Umbilical cord (tissue), 2 donors: ENCODE data around the gene PGF. TPM values are rescaled to one million over a fixed set of nuclear protein-coding genes. Genes with fewer than 3 reads are reported as not detected.

ENCODE experiments used
- DNase-seq: peaks from one replicate; pipeline ENCODE4 v3.0.0-alpha.2; 2015; ENCODE audit warnings: low spot score
- total RNA-seq: library from RNA; depleted of rRNA; stranded (reverse); fragments of >200 nt; gene quantifications from one replicate; pipeline ENCODE4 v1.2.3, GENCODE V29; 2014; ENCODE audit warnings: low replicate concordance; ENCODE audit not compliant: insufficient read depth

Gene PGF
- total RNA-seq, 1 donor from 2014 or later: 9.4 TPM

- DNase-seq: no peak
These were observed 35.8 kb downstream of the PGF start for GRCh38 chr14:74919421-74920165.

- DNase-seq: no peak
These were observed 37.0 kb downstream of the PGF start for GRCh38 chr14:74918380-74918779.

GRCh38 chr14:74917646-74918081, 37.7 kb downstream of the PGF start:
- DNase-seq: no peak

- DNase-seq: no peak
These were observed 38.2 kb downstream of the PGF start for GRCh38 chr14:74917178-74917543.

DNA sequence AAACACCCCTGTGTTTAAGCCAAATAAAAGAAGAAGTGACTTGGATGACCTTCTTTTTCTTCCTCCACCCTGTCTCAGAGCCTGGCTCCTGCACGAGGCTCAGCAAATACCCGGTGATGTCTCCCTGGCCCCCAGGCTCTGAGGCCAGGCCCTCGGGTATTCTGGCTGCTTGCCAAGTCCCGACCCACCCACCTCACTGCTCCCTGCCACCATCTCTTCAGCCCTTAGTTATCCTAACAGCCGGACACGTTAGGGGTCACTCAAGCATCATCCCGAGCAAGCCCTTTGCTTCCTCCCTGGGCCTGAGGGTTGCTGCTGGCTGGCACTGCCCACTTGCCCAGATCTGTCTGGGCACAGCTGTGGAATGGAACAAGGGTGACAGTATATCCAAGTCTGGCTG, 39.6 kb downstream of the PGF start:
- no peak for DNase-seq

DNA sequence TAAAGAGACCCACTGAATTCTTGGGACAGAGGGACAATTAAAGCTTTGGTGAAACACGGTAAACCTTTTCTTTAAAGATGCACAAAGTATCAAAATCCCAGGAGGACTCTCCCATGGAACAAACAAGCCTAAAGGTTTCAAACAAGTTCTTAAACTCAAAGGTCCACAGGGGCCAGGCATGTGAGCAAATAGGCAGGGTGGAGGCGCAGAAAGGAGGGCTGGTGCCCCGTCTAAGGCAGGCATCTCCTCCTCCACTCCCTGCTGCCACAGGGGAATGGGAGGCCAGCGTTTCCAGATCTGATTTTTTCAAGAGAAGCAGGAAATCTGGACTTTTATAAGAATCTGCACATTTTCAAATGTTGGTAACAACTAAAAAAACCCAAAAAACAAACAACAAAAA, 40.0 kb downstream of the PGF start:
- no peak for DNase-seq

DNA sequence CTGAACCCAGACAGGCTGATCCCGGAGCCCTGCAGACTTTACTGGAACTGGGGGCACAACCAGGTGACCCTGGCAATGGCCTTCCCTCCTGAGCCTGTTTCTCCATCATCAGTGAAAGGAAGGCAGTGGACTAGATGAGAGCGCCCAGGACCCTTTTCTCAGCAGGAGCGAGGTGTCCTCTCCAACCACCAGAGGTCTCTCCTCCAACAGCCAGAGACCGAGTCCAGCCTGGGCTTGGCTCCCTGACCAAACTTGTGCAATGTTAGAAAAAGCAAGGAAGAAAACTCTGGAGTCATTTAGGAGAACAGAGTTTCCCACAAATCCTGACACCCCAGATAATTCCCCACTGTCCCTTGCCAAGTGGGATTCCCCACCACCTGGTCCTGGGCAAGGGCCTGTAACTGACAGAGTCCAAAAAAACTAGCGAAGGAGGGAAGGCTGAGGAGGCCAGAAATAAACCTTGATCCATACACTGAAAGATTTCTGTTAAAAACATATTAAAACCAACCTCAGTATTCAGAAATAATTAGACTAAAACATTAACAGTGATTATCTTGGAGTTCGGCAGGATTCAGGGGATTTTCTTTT, 41.3 kb downstream of the PGF start:
- peak; percentile 84 for DNase-seq

DNA sequence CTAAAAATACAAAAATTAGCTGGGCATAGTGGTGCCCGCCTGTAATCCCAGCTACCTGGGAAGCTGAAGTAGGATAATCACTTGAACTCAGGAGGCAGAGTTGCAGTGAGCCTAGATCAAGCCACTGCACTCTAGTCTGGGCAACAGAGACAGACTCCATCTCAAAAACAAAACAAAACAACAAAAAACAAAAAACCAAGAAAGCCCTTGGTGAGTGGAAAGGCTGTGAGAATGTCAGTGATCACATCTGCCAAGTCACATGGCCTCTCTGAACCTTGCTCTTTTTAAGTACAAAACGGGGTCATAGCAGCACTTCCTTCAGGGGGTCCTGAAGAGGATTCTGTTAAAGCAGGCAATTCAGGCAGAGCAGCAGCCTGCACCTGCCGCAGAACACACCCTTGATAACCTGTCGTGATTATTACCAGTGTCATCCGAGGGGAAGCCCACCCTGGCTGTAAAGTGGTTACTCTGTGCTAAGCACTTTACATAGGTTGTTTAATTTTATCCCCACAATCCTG, 41.9 kb downstream of the PGF start:
- DNase-seq: no peak

DNA sequence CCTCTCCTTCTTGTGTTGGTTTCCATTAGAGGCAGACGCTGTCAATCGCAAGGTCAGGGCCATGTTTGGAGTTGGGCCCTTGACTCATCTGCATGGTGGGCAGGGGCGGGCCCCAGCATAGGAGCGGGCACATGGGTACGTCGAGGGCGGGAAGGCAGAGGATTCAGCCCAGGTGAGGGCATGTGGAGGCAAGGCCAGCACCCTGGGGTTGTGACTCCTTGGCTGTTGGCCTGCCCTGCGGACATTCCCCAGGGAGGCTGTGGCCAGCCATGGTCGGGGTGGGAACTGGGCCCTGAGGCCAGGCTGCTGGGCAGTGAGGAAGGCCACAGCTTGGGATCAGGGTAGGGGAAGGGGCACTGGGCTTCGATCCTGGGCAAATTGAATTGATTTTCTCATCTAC, 42.6 kb downstream of the PGF start:
- DNase-seq: no peak

- no peak for DNase-seq
These were observed 43.3 kb downstream of the PGF start for GRCh38 chr14:74912111-74912510.

DNA sequence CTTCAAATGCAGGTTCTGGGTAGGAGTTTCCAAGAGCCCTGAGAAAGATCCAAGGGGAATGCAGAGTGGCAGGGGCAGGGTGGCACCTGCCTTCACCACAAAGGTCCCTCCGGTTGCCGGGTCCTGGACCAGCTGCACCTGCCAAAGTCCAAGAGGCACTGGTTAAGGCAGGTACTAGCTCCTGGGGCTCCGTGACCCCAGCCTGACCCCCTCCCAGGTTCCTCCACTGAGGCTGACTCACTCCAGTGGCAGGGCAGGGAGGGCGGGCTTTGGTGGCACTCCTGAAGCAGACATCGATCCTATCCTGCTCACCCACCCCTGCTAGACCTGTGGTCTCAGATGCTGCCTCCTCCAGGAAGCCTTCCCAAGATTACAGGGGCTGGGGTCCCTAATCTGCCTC, 43.7 kb downstream of the PGF start:
- DNase-seq: no peak

DNA sequence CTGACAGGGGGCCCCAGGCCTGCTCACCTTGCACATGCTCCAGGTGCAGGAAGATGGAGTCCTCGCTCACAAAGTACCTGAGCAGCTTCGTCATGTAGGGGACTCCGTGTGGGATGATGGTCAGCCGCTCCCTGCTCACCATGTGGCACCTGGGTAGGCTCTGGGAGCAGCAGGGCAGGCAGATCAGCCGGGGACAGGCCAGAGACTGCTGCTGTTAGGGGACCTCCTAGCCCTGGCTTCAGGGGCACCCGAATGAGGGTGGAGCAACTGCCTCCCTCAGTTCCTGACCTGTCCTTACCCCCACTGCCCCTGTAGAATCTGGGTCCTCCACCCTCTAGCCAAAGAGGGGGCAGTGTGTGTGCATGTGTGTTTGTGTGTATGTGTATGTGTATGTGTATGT, 44.2 kb downstream of the PGF start:
- DNase-seq: no peak

GRCh38 chr14:74910556-74910955, 44.8 kb downstream of the PGF start:
- no peak for DNase-seq

DNA sequence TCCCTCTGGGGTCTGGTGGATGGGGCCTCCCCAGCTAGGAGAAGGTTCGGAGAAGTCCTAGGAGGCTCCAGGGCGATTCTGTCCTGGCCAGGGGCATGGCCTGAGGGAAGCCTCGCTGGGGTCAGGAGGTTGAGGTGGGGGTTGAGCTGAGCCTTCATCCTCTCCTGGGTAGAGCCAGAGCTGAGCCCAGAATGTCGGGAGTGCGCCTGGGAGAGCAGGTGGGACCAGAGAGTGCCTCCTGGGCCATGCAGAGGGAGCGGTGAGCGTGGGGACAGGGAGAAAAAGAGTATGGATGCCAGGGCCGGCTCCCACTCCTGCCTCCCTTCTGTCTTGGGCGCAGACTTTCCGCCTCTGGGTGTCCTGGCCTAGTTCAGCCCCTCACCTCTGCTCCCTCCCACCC, 45.5 kb downstream of the PGF start:
- no peak for DNase-seq

DNA sequence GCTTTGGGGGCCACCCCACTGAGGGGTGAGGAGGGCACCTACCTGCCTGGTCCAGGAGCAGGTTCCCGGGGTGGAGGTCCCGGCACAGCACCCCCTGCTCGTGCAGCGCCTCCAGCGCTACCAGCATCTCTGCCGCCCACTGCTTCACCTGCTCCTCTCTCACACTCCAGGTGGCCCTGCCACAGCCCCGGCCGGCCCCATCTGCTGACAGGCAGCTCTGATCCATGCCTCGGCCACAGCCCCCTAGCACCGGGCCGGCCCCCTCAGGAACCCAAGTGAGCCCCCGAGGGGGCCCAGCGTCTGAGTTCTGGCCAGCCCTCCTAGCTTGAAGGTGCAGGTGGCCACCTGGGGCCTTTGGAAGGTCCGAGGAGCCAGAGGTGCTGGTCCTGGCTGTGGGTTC, 45.9 kb downstream of the PGF start:
- no peak for DNase-seq

DNA sequence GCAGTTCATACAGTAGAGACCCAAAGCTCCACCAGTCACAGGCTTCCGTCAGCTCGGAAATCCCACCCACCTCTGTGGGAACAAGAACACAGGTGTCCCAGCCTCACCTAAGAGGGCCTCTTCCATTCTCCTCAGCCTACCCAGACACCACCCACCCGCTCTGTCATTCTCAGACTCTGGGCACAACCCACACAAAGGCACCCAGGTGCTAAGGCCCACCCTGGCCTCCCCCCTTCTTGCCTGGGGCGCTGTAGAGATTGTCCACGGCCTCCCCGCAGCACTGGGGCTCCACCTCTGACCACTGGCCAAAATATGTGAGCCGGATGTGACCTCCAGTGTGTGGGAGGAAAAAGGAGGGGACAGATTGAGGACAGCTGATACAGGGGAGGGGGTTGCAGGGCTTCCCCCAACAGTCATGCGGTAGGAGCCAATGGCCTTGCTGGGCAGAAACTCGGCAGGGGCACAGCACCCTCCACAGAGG, 46.5 kb downstream of the PGF start:
- no peak for DNase-seq

DNA sequence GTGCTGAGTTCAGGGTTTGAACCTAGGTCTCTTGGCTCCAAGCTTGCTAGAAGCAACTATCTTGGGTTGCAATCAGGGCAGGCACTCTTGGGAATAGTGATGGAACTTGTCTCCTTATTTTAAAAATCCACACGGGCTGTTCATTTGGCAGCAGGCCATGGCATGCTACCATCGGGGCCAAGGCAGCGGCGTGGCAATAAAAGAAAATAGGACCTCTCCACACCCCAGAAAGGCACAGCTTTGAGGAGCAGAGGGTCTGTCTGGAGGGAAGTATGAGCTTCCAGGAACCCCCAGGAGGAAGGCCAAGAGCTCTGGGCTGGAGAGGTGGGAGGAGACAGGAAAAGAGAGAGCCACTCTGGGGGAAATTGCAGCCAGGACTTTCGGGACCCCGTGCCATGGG, 47.7 kb downstream of the PGF start:
- no peak for DNase-seq

GRCh38 chr14:74906925-74907521, 48.4 kb downstream of the PGF start:
- no peak for DNase-seq

DNA sequence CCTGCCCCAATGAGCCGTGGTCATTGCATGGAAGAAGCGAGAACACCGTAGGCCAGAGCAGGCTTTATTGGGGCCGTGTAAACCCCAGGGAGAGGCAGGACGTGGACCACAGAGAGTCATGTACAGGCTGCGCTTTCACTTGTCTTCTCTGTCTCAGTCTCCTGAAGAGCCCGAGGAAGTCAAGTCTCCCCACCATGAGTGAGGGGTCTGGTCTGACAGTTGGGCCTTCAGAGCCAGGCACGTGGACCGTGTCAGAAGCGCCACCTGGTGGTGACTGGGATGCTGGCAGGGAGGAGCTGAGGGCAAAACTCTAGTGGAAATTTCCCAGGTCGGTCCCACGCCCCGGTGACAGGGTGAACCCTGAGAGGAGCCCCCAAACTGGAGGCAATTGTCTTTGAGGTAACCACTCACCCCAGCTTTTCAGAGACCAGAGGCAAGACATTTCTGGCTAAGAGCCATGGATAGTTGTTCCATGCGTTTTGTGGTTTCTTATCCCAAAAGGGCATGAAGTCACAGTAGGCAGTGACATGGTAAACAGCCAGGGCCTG, 49.7 kb downstream of the PGF start:
- DNase-seq: peak; percentile 61

GRCh38 chr14:74904635-74905503, 50.5 kb downstream of the PGF start:
- no peak for DNase-seq

DNA sequence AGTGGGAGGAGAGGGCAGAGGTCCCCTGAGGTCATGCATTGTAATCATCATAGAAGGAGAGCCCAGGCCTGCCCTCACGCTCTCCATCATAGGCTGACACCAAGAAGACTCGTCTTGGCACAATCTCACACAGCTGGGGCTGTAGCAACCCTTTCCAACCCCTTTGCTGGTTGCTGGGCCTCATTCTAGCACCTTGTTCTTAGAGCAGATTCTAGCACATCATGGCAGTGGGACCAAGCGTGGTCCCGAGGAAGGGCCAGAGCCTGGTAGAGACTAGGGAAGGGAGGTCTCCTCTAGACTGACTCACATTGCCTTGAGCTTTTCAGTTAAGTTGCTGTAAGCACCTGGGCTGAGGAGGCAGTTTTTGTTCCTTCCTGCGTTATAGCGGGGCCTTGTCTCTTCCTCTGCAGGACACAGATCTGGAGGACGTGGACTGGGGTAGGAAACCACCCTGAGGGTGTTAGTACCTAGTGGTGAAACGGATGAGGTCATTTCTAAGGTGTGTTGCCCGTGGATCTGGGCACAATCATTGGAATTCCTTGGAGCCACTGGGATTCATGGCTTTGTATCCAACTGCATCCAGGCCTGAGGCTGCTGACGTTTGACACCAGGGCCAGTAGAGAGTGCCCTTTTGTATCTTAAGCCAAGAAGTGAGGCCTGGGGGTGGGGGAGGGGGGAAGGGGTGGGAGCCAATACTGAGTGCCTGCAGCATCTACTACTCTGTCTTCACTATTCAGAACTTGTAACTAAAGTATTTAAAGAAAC, 52.3 kb downstream of the PGF start:
- no peak for DNase-seq
